CD14-positive monocyte (primary cell): ENCODE measurements around the gene PITPNM1. TPM values are rescaled to one million over a fixed set of nuclear protein-coding genes. Genes with fewer than 3 reads are reported as not detected.
A peak's percentile ranks its signal among the peaks of the same experiment; 100 is the strongest.

Source experiments
- DNase-seq, 3 donors: peaks; one replicate each; pipeline ENCODE4 v3.0.0-alpha.2; 2011 to 2022
- H2AFZ ChIP-seq: 2 replicates; pipeline ENCODE4 v1.6.0; 2012; ENCODE audit warnings: mild to moderate bottlenecking, low read depth, low read length, inconsistent platforms; ENCODE audit not compliant: insufficient read depth, poor library complexity, severe bottlenecking
- H3K27ac ChIP-seq, 2 donors: 1 replicate in 1 of 2; 2 replicates in 1 of 2; pipeline ENCODE4 v1.5.1; 2012 to 2013; ENCODE audit warnings: low read length in 2 of 2, control low read depth in 1 of 2, inconsistent platforms in 1 of 2, low read depth in 1 of 2, mild to moderate bottlenecking in 1 of 2
- H3K27me3 ChIP-seq, 2 donors: one replicate each; pipeline versions ENCODE4 v1.6.0 to v1.6.1; 2011 to 2013; ENCODE audit warnings: low read length in 2 of 2; ENCODE audit not compliant: control insufficient read depth in 2 of 2, insufficient read depth in 2 of 2
- H3K36me3 ChIP-seq, 2 donors: replicated peaks in 1 of 2; 1 replicate in 1 of 2; 2 replicates in 1 of 2; pipeline versions ENCODE4 v1.5.1 to v1.6.1; 2012 to 2013; ENCODE audit warnings: low read length in 2 of 2, control low read depth in 1 of 2, inconsistent platforms in 1 of 2, mild to moderate bottlenecking in 1 of 2; ENCODE audit not compliant: insufficient read depth in 2 of 2, control insufficient read depth in 1 of 2
- H3K4me1 ChIP-seq, 2 donors: 1 replicate in 1 of 2; 2 replicates in 1 of 2; pipeline versions ENCODE4 v1.5.1 to v1.6.1; 2012 to 2013; ENCODE audit warnings: low read length in 2 of 2, control low read depth in 1 of 2, inconsistent platforms in 1 of 2, mild to moderate bottlenecking in 1 of 2, moderate library complexity in 1 of 2; ENCODE audit not compliant: insufficient read depth in 2 of 2, control insufficient read depth in 1 of 2
- H3K4me2 ChIP-seq: replicated peaks from 2 replicates; pipeline ENCODE3; 2012; ENCODE audit warnings: low read length, moderate library complexity, mild to moderate bottlenecking; ENCODE audit not compliant: poor library complexity, severe bottlenecking; ENCODE audit errors: extremely low read depth
- H3K4me3 ChIP-seq, 3 experiments: fragments of 200-600 bp in 1 of 3; sonication (generic) in 1 of 3; replicated peaks in 1 of 3; 1 replicate in 2 of 3; 2 replicates in 1 of 3; pipeline ENCODE4 v1.5.1; 2011 to 2013; ENCODE audit warnings: low read length in 3 of 3, mild to moderate bottlenecking in 3 of 3, control low read depth in 2 of 3, low read depth in 2 of 3, inconsistent platforms in 1 of 3, moderate library complexity in 1 of 3
- H3K79me2 ChIP-seq: 2 replicates; pipeline ENCODE4 v1.6.0; 2012; ENCODE audit warnings: mild to moderate bottlenecking, control low read depth, inconsistent platforms, low read length, moderate library complexity; ENCODE audit not compliant: insufficient read depth
- H3K9ac ChIP-seq: 2 replicates; pipeline ENCODE4 v1.6.0; 2017; ENCODE audit warnings: low read length, mild to moderate bottlenecking; ENCODE audit not compliant: insufficient read depth, poor library complexity, severe bottlenecking
- H3K9me3 ChIP-seq, 2 donors: replicated peaks in 1 of 2; 1 replicate in 1 of 2; 2 replicates in 1 of 2; pipeline versions ENCODE4 v1.5.1 to v1.6.1; 2012 to 2013; ENCODE audit warnings: low read length in 2 of 2, control low read depth in 1 of 2; ENCODE audit not compliant: control insufficient read depth in 1 of 2, insufficient read depth in 1 of 2
- H4K20me1 ChIP-seq: 2 replicates; pipeline ENCODE4 v1.6.0; 2012; ENCODE audit warnings: mild to moderate bottlenecking, low read length, control low read depth, moderate library complexity; ENCODE audit not compliant: insufficient read depth
- H3K27ac Mint-ChIP-seq, 7 donors: one replicate each; pipeline ENCODE4 v1.8.0; 2020; ENCODE audit warnings: mild to moderate bottlenecking in 7 of 7, mixed read lengths in 7 of 7, moderate library complexity in 6 of 7, inconsistent platforms in 2 of 7
- H3K27me3 Mint-ChIP-seq, 3 donors: one replicate each; pipeline ENCODE4 v1.8.0; 2021 to 2022; ENCODE audit warnings: low read depth in 3 of 3, mild to moderate bottlenecking in 3 of 3, mixed read lengths in 3 of 3, moderate library complexity in 3 of 3, inconsistent platforms in 1 of 3
- H3K36me3 Mint-ChIP-seq, 2 donors: one replicate each; pipeline ENCODE4 v1.8.0; 2020; ENCODE audit warnings: mixed read lengths in 2 of 2, inconsistent platforms in 1 of 2, mild to moderate bottlenecking in 1 of 2
- H3K4me1 Mint-ChIP-seq: one replicate; pipeline ENCODE4 v1.8.0; 2020; ENCODE audit warnings: mild to moderate bottlenecking, mixed read lengths
- H3K4me3 Mint-ChIP-seq, 2 donors: one replicate each; pipeline ENCODE4 v1.8.0; 2020; ENCODE audit warnings: mild to moderate bottlenecking in 2 of 2, mixed read lengths in 2 of 2, moderate library complexity in 1 of 2
- H3K9me3 Mint-ChIP-seq, 7 donors: one replicate each; pipeline ENCODE4 v1.8.0; 2020 to 2022; ENCODE audit warnings: mixed read lengths in 7 of 7, mild to moderate bottlenecking in 6 of 7, moderate library complexity in 6 of 7, inconsistent platforms in 2 of 7
- CTCF ChIP-seq: fragments of 200-600 bp; IDR thresholded peaks from one replicate; pipeline ENCODE4 v1.8.0; 2022; ENCODE audit warnings: antibody characterized with exemption, mild to moderate bottlenecking
- WGBS: methylation state at CpG from one replicate; pipeline ENCODE4 v1.1.5; 2013; ENCODE audit warnings: missing lambda C conversion rate; ENCODE audit not compliant: insufficient coverage; 5-methylcytosine and 5-hydroxymethylcytosine counted together
- intact Hi-C, 2 donors: fragments of 100-400 bp; cut with micrococcal nuclease; formaldehyde crosslinking; loops; one replicate each; pipeline versions ENCODE4 v1.15.0 to v1.15.1; 2023
- polyA plus RNA-seq, 3 donors: library from polyadenylated mRNA; depleted of rRNA in 1 of 3; unstranded in 2 of 3; stranded (reverse) in 1 of 3; fragments of 300-500 nt in 2 of 3; fragments of >200 nt in 1 of 3; fragmentation: Illumina TruSeq in 2 of 3; gene quantifications; 1 replicate in 2 of 3; 2 replicates in 1 of 3; pipeline ENCODE4 v1.2.3, GENCODE V29; 2012 to 2021

Gene PITPNM1
- polyA plus RNA-seq, 3 donors = 11.7 to 122 (median 22.2) TPM

DNA sequence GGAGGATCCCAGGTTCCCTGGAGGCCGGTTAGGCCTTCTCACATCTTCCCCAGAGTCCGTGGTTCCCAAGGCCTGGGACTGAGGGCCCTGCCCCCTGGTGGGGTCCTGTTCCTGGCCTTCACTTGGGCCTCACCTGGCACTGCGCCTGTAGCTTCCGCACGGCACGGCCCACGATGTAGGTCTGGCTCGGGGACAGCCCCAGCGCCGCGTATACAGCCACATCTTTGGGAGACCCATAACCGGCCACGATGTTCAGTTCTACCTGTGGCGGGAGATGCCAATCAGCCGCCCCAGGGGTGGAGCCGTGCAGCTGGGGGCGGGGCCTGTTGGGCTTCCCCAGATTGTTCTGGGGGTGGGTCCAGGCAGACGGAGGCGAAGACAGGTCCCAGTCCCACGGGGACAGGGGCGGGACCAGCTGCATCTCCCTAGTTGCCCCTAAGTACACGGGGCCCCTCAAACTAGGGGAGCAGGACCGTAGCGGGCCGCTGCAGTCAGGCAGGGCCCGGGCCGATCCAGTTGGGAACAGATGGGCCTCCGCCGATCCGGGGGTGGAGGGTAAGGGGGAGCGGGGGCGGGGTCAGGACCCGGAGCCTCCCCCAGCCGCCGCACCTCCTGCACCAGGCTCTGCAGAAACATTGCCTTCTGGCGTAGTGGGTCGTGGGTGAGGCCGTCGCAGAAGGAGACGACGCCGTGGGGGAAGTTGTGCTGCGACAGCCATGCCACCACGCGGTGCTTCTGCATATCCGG is 12.2 kb downstream of the PITPNM1 start:
- intact Hi-C loops = no loop called here
- H3K4me2 ChIP-seq = no peak overlapping the region
- H3K27me3 Mint-ChIP-seq = no peaks in the 10 kb centered on the region
- H3K27me3 ChIP-seq = no peaks in the 10 kb centered on the region
- H3K27ac ChIP-seq = no peak overlapping the region
- TF ChIP-seq CTCF = no peak
- peaks cover 8% of the 10 kb centered on the region for H3K79me2 ChIP-seq
- H3K4me1 ChIP-seq = no peaks in the 10 kb centered on the region
- H2AFZ ChIP-seq = no peak overlapping the region
- peaks cover 64 to 96% of the 10 kb centered on the region in 2 donors for H3K36me3 Mint-ChIP-seq
- H3K4me1 Mint-ChIP-seq = no peaks in the 10 kb centered on the region
- no peak overlapping the region for H3K9ac ChIP-seq
- no peak overlapping the region for H3K27ac Mint-ChIP-seq
- WGBS = 95% methylated on average over 23 of the region's 46 CpGs
- H3K9me3 Mint-ChIP-seq = no peaks in the 10 kb centered on the region
- no peak for DNase-seq
- no peaks in the 10 kb centered on the region for H3K9me3 ChIP-seq
- peaks cover 93% of the 10 kb centered on the region for H4K20me1 ChIP-seq
- peaks cover 91 to 99% of the 10 kb centered on the region in 2 donors for H3K36me3 ChIP-seq
- no peak overlapping the region for H3K4me3 ChIP-seq
- no peak overlapping the region for H3K4me3 Mint-ChIP-seq

- Histone ChIP-seq H3K79me2 (peaks cover 9% of the 10 kb centered on the region), H2AFZ (no peak overlapping the region), H4K20me1 (peaks cover 95% of the 10 kb centered on the region), H3K27ac (no peak overlapping the region), H3K27me3 (no peaks in the 10 kb centered on the region), H3K4me3 (no peak overlapping the region), H3K9me3 (no peaks in the 10 kb centered on the region), H3K4me1 (no peaks in the 10 kb centered on the region), H3K9ac (no peak overlapping the region), H3K36me3 (peaks cover 89 to 99% of the 10 kb centered on the region in 2 donors), H3K4me2 (no peak overlapping the region)
- H3K9me3 Mint-ChIP-seq = no peaks in the 10 kb centered on the region
- DNase-seq = no peak
- H3K4me3 Mint-ChIP-seq = no peak overlapping the region
- TF ChIP-seq CTCF = no peak
- no peaks in the 10 kb centered on the region for H3K27me3 Mint-ChIP-seq
- intact Hi-C loops = no loop called here
- H3K27ac Mint-ChIP-seq = peak overlapping the region in 2 of 7 donors; percentile 41 to 63
- no peaks in the 10 kb centered on the region for H3K4me1 Mint-ChIP-seq
- peaks cover 64 to 96% of the 10 kb centered on the region in 2 donors for H3K36me3 Mint-ChIP-seq
- 92% methylated on average over 19 of the region's 19 CpGs for WGBS
Measured at GRCh38 chr11:67492069-67492727, 13.0 kb downstream of the PITPNM1 start.
